HepG2 (cell line): ENCODE measurements around the gene FOXA1. TPM values are rescaled to one million over a fixed set of nuclear protein-coding genes. Genes with fewer than 3 reads are reported as not detected.

Experiments used
- ATAC-seq: fragments of 200-7000 bp; cut with Tn5 transposase; 3 replicates; pipeline ENCODE4 v1.9.1; 2020; ENCODE audit warnings: mild to moderate bottlenecking, moderate library complexity
- BruUV-seq: library from RNA; stranded (reverse); fragments of 400-500 nt; replicated peaks from 2 replicates; lab custom pipeline; 2021; lab: Mats Ljungman, UMichigan
- CTCF ChIA-PET: fragments of 300-600 bp; formaldehyde crosslinking; extraction: SDS; loops from one replicate; lab custom pipeline; 2021; ENCODE audit warnings: low total read pairs, inconsistent platforms, low intra/inter-chr PET ratio; lab: Yijun Ruan, JAX
- POLR2A ChIA-PET: fragments of 350-600 bp; sonication (Branson Sonifier 250); formaldehyde crosslinking; loops from one replicate; lab custom pipeline; 2020; ENCODE audit warnings: antibody characterized with exemption, inconsistent platforms; lab: Yijun Ruan, JAX
- DNase-seq: peaks from one replicate; pipeline ENCODE4 v3.0.0-alpha.2; 2015; ENCODE audit warnings: low spot score
- FAIRE-seq: peaks from 3 replicates; lab custom pipeline; 2011; peaks lifted over from hg19 to GRCh38; lab: Jason Lieb, UNC
- H2AFZ ChIP-seq: one replicate; pipeline ENCODE4 v1.6.1; 2011; ENCODE audit warnings: low read length, inconsistent platforms
- H3K27ac ChIP-seq: fragments of 300-600 bp; 3 replicates; pipeline ENCODE4 v1.8.0; 2011; ENCODE audit warnings: mixed run types, mild to moderate bottlenecking, mixed read lengths, low read length, inconsistent platforms; ENCODE audit not compliant: insufficient read depth; ENCODE audit errors: extremely low read length
- H3K27me3 ChIP-seq, 2 experiments: fragments of 200-600 bp in 1 of 2; 2 replicates in 1 of 2; 3 replicates in 1 of 2; pipeline versions ENCODE4 v1.6.0 to v1.8.0; 2011; ENCODE audit warnings: low read length in 2 of 2, mild to moderate bottlenecking in 2 of 2, moderate library complexity in 2 of 2, inconsistent platforms in 1 of 2; ENCODE audit not compliant: insufficient read depth in 2 of 2, control insufficient read depth in 1 of 2
- H3K36me3 ChIP-seq, 2 experiments: fragments of 200-600 bp in 1 of 2; replicated peaks in 1 of 2; 2 replicates in 1 of 2; 3 replicates in 1 of 2; pipeline versions ENCODE4 v1.5.1 to v1.8.0; 2011; ENCODE audit warnings: low read length in 2 of 2, inconsistent platforms in 1 of 2; ENCODE audit not compliant: insufficient read depth in 2 of 2, control insufficient read depth in 1 of 2
- H3K4me1 ChIP-seq: 2 replicates; pipeline ENCODE4 v1.5.1; 2012; ENCODE audit warnings: low read length, inconsistent platforms; ENCODE audit not compliant: insufficient read depth
- H3K4me2 ChIP-seq: 2 replicates; pipeline ENCODE4 v1.6.0; 2011; ENCODE audit warnings: low read depth, low read length, inconsistent platforms
- H3K4me3 ChIP-seq, 3 experiments: fragments of 200-600 bp in 1 of 3; sonication (generic), shearing (Covaris generic) in 1 of 3; replicated peaks in 1 of 3; 2 replicates each; pipeline ENCODE4 v1.5.1; 2011 to 2016; ENCODE audit warnings: low read length in 3 of 3, inconsistent platforms in 2 of 3, low read depth in 2 of 3, mild to moderate bottlenecking in 2 of 3, control low read depth in 1 of 3, mixed read lengths in 1 of 3; ENCODE audit not compliant: insufficient read depth in 1 of 3
- H3K79me2 ChIP-seq: one replicate; pipeline ENCODE4 v1.6.1; 2011; ENCODE audit warnings: low read length, inconsistent platforms; ENCODE audit not compliant: insufficient read depth
- H3K9ac ChIP-seq: 2 replicates; pipeline ENCODE4 v1.6.0; 2011; ENCODE audit warnings: mild to moderate bottlenecking, low read depth, low read length, inconsistent platforms; ENCODE audit not compliant: insufficient read depth
- H3K9me3 ChIP-seq: 2 replicates; pipeline ENCODE4 v1.5.1; 2012; ENCODE audit warnings: mild to moderate bottlenecking, low read length
- H4K20me1 ChIP-seq: 2 replicates; pipeline ENCODE4 v1.6.0; 2011; ENCODE audit warnings: inconsistent platforms, mild to moderate bottlenecking, low read length, moderate library complexity; ENCODE audit not compliant: insufficient read depth
- DNMT1 ChIP-seq: sonication (generic); formaldehyde crosslinking; IDR thresholded peaks from 2 replicates; pipeline ENCODE4 v1.5.1; 2020; ENCODE audit warnings: mild to moderate bottlenecking, missing genetic modification reagents
- HDAC6 ChIP-seq: fragments of 200-600 bp; sonication (generic); IDR thresholded peaks from 2 replicates; pipeline ENCODE4 v1.7.0; 2017; ENCODE audit warnings: mild to moderate bottlenecking, antibody characterized with exemption, low read length, low read depth
- PAWR ChIP-seq: sonication (generic); formaldehyde crosslinking; IDR thresholded peaks from 2 replicates; pipeline ENCODE4 v1.4.0; 2020; ENCODE audit warnings: missing genetic modification reagents, mild to moderate bottlenecking, borderline replicate concordance
- RBFOX2 ChIP-seq: fragments of 200-400 bp; formaldehyde crosslinking; IDR thresholded peaks from 2 replicates; pipeline ENCODE4 v1.6.1; 2017; ENCODE audit warnings: low read depth, mild to moderate bottlenecking, low read length
- ZBTB38 ChIP-seq: sonication (generic); formaldehyde crosslinking; IDR thresholded peaks from 2 replicates; pipeline ENCODE4 v1.5.1; 2020; ENCODE audit warnings: mild to moderate bottlenecking, missing genetic modification reagents
- ZNF274 ChIP-seq: sonication (generic); formaldehyde crosslinking; IDR thresholded peaks from 2 replicates; pipeline ENCODE4 v1.5.1; 2020; ENCODE audit warnings: mild to moderate bottlenecking, missing genetic modification reagents
- ZNF558 ChIP-seq: sonication (generic); formaldehyde crosslinking; IDR thresholded peaks from 2 replicates; pipeline ENCODE4 v1.9.0; 2022; ENCODE audit warnings: mild to moderate bottlenecking, missing genetic modification reagents, borderline replicate concordance
- WGBS: methylation state at CpG from one replicate; pipeline ENCODE4 v1.1.6; 2017; ENCODE audit warnings: low lambda C conversion rate; 5-methylcytosine and 5-hydroxymethylcytosine counted together
- in situ Hi-C: cut with HindIII; loops from 2 replicates; pipeline ENCODE4 v1.10.0; 2017; ENCODE audit warnings: low pct_unique_long_range_greater_than_20kb; ENCODE audit not compliant: extremely low pct_ligation_motif_present
- intact Hi-C: fragments of 100-400 bp; cut with micrococcal nuclease; formaldehyde crosslinking; loops from one replicate; pipeline ENCODE4 v1.10.0; 2022; ENCODE audit not compliant: unreplicated experiment
- polyA plus RNA-seq, 8 experiments: library from polyadenylated mRNA; depleted of rRNA in 3 of 8; stranded (reverse) in 7 of 8; unstranded in 1 of 8; fragments of >200 nt; fragmentation: Illumina TruSeq in 4 of 8; extraction: Trizol in 4 of 8; gene quantifications; 2 replicates each; pipeline versions ENCODE4 v1.2.1 to v1.2.3, GENCODE V29; 2011 to 2016; ENCODE audit warnings: low read depth in 4 of 8, missing spikeins in 1 of 8, mixed read lengths in 1 of 8; ENCODE audit not compliant: insufficient read depth in 1 of 8
- total RNA-seq, 5 experiments: library from RNA; depleted of rRNA; stranded (reverse); fragments of >200 nt; fragmentation: Illumina TruSeq; extraction: Trizol; gene quantifications; 2 replicates each; pipeline ENCODE4 v1.2.3, GENCODE V29; 2016; ENCODE audit warnings: low read depth in 1 of 5
- TF ChIP-seq, protein P1 (sequence below): sonication (generic); formaldehyde crosslinking; IDR thresholded peaks from 2 replicates; pipeline ENCODE4 v1.8.1; 2022; ENCODE audit warnings: low read depth, mild to moderate bottlenecking, missing genetic modification reagents
- TF ChIP-seq, protein P2 (sequence below): sonication (generic); formaldehyde crosslinking; IDR thresholded peaks from 2 replicates; pipeline ENCODE4 v1.9.0; 2021; ENCODE audit warnings: missing genetic modification reagents, mild to moderate bottlenecking, borderline replicate concordance
- TF ChIP-seq, protein P3 (sequence below): sonication (generic); formaldehyde crosslinking; IDR thresholded peaks from 2 replicates; pipeline ENCODE4 v1.5.0; 2020; ENCODE audit warnings: mild to moderate bottlenecking, missing genetic modification reagents
- TF ChIP-seq, protein P4 (sequence below): sonication (generic); formaldehyde crosslinking; IDR thresholded peaks from 2 replicates; pipeline ENCODE4 v1.8.0; 2022; ENCODE audit warnings: mild to moderate bottlenecking, missing genetic modification reagents, moderate library complexity

FOXA1 gene
- total and polyA plus RNA-seq, 2 of the 13 experiments (the other 11 are each of a cell fraction or from before 2014, with no cell fraction given): 43.4 to 58.6 TPM

DNA sequence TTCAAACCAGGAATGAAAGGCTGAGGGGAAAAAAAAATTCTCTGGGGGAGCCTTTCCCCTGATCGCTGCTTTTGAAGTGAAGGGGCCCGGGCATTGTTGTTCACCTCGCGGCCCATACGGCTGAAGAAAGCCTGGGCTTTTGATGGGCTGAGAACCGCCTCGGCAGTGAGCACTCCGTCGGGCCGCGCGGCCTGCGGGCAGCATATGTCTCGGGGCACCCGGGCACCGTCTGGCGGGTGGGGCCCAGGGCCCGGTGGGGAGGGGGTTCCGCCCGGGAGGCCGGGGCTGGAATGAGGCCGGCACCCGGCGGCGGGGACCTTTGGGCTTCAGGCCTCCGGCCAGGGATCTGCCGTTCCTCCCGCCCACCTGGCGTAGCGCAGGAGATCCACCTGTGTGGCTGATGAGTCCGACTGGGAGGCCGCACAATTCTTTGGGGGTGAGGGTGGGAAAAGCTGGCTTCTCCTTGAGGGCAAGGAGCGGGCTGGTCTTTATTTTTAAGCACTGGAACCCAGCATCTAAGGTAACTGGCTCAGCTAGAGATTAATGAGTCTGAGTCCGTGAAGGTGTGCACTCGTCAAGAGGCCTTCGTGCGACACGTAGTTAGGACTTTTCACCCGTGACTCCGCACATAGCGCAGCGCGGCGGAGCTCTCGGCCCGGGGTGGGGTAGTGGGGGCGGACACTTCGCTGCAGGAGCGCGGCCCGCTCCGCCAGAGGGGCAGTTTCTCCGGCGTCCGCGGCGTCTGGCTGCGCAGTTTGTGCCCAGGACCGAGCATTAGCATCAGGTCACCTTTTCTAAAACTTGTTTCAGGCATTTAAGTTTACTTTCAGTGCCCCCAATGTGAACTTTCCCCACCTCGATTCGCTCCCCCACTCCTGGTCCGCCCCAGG, 10.6 kb downstream of the FOXA1 start:
- ChIA-PET POLR2A (interaction anchor here (1.1 to 3.4 kb wide), 3 partner anchors 11 to 347 kb away, joined by 3 to 15 read pairs (median 4); partner anchors contain the start of genes FOXA1 and TTC6), CTCF (no interaction called here)
- no peaks in the 10 kb centered on the region; a peak in 1 of 5 replicates for H3K27me3 ChIP-seq
- H3K79me2 ChIP-seq: peaks cover 12% of the 10 kb centered on the region
- peak overlapping the region in 1 of 3 experiments; percentile 70; a peak in 3 of 6 replicates for H3K4me3 ChIP-seq
- WGBS: 95% methylated on average over 62 of the region's 62 CpGs
- no peak overlapping the region for H3K27ac ChIP-seq
- peaks cover 31% of the 10 kb centered on the region for H3K4me1 ChIP-seq
- no peaks in the 10 kb centered on the region for H3K36me3 ChIP-seq
- in situ Hi-C loops (no loop called here), intact Hi-C loops (loop anchor here (5.0 kb wide), 1 partner anchor 242 kb away; no protein-coding TSS in a partner anchor)
- ATAC-seq (no peak), DNase-seq (no peak), FAIRE-seq (no peak)
- no peaks in the 10 kb centered on the region for H3K9me3 ChIP-seq
- no peak overlapping the region for H2AFZ ChIP-seq
- no peaks in the 10 kb centered on the region for H4K20me1 ChIP-seq
- BruUV-seq: no TSS peak
- H3K4me2 ChIP-seq: peak overlapping the region; percentile 45
- H3K9ac ChIP-seq: no peak overlapping the region
- TF ChIP-seq, protein P1, sequence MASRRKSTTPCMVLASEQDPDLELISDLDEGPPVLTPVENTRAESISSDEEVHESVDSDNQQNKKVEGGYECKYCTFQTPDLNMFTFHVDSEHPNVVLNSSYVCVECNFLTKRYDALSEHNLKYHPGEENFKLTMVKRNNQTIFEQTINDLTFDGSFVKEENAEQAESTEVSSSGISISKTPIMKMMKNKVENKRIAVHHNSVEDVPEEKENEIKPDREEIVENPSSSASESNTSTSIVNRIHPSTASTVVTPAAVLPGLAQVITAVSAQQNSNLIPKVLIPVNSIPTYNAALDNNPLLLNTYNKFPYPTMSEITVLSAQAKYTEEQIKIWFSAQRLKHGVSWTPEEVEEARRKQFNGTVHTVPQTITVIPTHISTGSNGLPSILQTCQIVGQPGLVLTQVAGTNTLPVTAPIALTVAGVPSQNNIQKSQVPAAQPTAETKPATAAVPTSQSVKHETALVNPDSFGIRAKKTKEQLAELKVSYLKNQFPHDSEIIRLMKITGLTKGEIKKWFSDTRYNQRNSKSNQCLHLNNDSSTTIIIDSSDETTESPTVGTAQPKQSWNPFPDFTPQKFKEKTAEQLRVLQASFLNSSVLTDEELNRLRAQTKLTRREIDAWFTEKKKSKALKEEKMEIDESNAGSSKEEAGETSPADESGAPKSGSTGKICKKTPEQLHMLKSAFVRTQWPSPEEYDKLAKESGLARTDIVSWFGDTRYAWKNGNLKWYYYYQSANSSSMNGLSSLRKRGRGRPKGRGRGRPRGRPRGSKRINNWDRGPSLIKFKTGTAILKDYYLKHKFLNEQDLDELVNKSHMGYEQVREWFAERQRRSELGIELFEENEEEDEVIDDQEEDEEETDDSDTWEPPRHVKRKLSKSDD: 0 out of 2 replicates have a peak, but pooled peaks have one; percentile 4
- 0 out of 2 replicates have a peak, but pooled peaks have one; percentile 17 for TF ChIP-seq RBFOX2
- TF ChIP-seq PAWR (CRISPR knock-in tag): 0 out of 2 replicates have a peak, but pooled peaks have one; percentile 49
- peak; percentile 74; the same call in 1 of the 2 replicates for TF ChIP-seq DNMT1 (CRISPR knock-in tag)
- TF ChIP-seq ZNF274 (CRISPR knock-in tag): peak; percentile 49; the same call in 1 of the 2 replicates
- TF ChIP-seq ZNF558 (CRISPR knock-in tag): peak; percentile 64; the same call in 1 of the 2 replicates
- TF ChIP-seq ZBTB38 (CRISPR knock-in tag): peak; percentile 56; the same call in 1 of the 2 replicates
- TF ChIP-seq, protein P2, sequence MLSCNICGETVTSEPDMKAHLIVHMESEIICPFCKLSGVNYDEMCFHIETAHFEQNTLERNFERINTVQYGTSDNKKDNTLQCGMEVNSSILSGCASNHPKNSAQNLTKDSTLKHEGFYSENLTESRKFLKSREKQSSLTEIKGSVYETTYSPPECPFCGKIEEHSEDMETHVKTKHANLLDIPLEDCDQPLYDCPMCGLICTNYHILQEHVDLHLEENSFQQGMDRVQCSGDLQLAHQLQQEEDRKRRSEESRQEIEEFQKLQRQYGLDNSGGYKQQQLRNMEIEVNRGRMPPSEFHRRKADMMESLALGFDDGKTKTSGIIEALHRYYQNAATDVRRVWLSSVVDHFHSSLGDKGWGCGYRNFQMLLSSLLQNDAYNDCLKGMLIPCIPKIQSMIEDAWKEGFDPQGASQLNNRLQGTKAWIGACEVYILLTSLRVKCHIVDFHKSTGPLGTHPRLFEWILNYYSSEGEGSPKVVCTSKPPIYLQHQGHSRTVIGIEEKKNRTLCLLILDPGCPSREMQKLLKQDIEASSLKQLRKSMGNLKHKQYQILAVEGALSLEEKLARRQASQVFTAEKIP (CRISPR knock-in tag): no peak
- TF ChIP-seq, protein P3, sequence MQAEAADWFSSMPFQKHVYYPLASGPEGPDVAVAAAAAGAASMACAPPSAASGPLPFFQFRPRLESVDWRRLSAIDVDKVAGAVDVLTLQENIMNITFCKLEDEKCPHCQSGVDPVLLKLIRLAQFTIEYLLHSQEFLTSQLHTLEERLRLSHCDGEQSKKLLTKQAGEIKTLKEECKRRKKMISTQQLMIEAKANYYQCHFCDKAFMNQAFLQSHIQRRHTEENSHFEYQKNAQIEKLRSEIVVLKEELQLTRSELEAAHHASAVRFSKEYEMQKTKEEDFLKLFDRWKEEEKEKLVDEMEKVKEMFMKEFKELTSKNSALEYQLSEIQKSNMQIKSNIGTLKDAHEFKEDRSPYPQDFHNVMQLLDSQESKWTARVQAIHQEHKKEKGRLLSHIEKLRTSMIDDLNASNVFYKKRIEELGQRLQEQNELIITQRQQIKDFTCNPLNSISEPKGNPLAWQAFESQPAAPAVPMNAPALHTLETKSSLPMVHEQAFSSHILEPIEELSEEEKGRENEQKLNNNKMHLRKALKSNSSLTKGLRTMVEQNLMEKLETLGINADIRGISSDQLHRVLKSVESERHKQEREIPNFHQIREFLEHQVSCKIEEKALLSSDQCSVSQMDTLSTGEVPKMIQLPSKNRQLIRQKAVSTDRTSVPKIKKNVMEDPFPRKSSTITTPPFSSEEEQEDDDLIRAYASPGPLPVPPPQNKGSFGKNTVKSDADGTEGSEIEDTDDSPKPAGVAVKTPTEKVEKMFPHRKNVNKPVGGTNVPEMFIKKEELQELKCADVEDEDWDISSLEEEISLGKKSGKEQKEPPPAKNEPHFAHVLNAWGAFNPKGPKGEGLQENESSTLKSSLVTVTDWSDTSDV: 0 out of 2 replicates have a peak, but pooled peaks have one; percentile 5
- TF ChIP-seq, protein P4, sequence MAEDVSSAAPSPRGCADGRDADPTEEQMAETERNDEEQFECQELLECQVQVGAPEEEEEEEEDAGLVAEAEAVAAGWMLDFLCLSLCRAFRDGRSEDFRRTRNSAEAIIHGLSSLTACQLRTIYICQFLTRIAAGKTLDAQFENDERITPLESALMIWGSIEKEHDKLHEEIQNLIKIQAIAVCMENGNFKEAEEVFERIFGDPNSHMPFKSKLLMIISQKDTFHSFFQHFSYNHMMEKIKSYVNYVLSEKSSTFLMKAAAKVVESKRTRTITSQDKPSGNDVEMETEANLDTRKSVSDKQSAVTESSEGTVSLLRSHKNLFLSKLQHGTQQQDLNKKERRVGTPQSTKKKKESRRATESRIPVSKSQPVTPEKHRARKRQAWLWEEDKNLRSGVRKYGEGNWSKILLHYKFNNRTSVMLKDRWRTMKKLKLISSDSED (CRISPR knock-in tag): no peak
- TF ChIP-seq HDAC6: no peak
